Middle frontal gyrus (tissue), 1 donor: ENCODE data around the gene CBFA2T3.

Experiments used
- DNase-seq: peaks from one replicate; pipeline ENCODE4 v3.0.0-alpha.2; 2015; ENCODE audit warnings: low spot score; ENCODE audit errors: extremely low spot score

CBFA2T3 gene

DNA sequence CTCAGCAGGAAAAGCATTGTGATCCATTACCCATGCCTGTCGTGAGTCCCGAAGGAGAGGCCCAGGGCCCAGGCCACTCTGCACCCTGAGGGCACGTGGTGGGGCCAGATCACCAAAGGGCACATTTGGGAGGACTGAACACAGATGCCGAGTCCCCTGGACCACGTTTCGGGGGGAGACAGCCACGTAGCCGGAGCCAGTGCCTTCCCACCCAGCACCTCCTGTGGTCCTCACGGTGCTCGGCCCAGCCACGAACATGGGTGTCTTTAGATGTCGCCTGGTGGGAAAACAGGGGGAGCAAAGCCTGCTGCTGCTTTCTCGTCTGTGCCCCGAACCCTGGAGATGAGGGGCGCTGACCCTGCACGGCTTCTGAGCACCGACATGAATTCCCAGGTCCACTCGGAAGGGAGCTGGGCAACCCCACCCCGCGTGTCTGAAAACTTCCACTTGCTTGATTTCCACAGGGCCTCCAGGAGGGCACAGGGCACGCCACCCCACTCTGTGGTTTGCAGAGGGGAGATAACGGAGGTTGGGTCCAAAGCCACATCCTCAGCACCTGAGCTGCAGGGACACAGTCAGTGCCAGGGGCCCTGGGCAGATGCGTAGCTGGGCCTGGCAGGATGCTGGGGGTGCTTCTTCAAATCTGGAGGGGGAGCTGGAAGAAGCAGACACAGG is 14.4 kb downstream of the CBFA2T3 start:
- no peak for DNase-seq

DNA sequence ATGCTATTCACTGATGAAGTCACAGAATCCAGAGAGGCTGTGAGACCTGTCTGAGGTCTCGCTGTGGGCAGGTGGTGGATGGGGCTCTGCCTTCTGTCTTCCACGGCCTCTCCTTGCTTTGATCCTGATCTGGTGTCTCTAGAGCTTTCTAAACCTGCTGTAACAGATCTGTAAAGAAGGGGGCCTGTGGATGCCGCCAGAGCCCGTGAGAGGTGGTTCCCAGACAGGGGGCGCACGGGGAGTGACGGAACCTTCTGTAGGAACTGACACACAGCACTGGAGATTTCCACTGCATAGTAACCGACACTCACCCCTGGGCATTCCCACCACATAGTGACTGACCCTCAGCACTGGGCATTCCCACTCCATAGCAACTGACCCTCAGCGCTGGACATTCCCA is 16.0 kb downstream of the CBFA2T3 start:
- DNase-seq: no peak

DNA sequence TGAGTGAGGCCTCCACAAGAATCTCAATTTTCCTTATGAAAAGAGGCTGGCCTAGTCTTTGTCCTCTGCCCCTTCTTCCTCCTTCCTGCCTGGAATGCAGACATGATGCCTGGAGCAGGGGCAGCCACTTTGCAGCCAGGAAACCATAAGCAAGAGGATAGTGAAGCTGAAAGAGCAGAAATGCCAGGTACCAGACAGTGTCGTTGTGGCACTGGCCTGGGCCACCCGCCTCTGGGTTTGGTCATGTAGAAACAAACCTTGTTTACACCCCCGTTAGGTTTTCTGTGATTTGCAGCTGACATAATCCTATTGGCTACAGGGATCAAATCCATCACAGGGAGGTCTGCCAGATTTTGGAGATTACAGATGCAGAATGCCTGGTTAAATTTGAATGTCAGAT is 16.5 kb downstream of the CBFA2T3 start:
- DNase-seq: no peak

DNA sequence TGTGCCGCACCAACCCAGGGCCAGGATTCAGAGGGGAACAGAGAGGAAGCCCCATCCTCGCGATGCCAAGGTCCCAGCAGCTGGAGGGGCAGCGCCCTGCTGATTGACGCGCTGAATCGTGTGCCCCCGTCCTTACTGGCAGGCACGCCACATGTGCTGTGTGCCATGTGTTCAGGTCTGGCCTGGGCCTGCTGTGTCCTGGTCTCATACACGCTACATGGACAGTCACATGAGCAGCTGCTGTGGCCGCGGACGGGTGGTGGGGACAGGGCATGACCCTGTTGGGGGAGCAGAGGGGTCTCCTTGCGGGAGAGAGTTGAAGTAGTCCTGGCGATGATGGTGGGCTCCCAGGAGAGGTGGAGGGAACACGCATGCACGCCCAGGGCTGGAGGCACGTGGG is 18.0 kb downstream of the CBFA2T3 start:
- DNase-seq: no peak

DNA sequence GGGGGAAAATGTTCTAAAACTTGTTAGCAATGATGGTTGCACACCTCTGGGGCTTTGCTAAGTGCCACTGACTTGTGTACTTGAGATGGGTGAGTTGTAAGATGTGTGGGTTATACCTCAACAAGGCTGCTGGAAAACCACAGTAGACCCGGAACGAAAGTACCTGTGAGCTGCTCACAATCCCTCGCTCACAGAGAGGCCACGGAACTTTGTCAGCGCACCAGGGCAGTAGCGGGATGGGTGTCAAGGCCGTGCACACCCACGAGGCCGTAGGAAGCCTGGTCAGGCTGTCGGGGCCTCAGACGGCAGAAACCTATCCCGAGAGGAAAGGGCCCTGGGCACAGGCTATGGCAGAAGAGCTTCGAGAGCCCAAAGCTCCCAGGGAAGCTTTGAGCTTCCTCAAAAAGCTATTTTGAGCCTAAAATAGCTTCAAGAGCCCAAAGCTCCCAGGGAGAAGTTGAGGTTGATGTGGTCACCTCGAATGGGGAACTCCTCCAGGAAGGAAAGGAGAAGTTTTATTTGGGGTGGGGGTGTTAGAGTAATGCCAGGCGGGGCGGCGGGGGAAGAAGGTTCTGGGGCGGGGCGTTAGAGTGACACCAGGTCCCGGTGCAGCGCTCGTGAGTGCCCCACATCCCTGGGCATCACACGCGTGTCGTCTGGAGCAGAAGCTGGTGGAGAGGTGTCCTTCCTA is 19.0 kb downstream of the CBFA2T3 start:
- no peak for DNase-seq

DNA sequence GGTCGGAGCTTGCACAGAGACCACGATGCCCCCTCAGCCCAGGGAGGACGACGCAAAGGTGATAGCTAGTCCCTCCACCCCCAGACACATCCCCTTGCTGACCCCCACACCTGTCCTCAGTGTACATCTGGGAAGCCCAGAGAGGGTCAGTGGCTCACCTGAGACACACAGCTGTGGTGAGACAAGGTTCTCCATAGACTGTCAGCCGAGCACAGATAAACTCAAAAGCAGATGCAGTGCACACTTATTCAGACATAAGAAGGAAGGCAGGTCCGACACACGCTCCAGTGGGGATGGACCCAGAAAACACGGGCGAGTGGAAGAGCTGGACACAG is 19.6 kb downstream of the CBFA2T3 start:
- DNase-seq: no peak

DNA sequence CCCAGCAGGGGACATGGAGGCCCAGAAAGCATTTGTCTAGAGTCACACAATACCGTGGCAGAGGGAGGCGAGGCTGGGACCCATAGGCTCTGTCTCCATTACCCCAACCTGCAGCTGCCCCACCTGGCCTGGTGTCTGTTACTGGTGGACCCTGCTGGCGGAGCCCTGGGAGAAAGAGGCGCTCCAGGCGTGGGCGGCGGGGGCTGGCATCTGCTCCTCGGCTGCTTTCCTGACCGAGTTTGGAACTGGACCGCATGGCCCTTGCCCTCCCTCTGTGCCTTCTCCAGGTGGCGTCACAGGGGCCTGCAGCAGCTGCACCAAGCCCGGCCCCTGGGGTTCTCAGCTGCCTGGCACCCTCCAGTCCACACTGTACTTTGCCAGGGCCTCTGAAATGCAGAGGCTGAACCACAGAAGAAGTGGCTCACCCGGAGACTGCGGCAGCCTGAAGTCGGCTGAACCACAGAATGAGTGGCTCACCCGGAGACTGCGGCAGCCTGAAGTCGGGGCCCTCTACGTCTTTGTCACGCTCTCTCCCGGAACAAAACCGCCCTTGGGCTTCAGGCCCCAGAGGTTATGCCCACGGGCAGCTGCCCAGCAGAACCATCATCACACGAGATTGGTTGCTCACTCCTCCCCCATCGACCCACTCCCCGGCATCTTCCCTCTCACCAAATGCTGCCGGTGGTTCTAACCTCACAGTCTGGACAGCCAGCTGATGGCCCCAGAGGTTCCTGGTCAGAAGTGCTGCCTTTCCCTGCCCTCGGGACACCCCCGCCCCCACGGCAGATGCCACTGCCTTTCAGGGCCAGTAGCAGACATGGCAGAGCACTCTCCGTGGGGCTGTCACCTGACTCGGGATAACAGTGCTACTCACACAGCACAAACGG is 20.2 kb downstream of the CBFA2T3 start:
- DNase-seq: no peak

DNA sequence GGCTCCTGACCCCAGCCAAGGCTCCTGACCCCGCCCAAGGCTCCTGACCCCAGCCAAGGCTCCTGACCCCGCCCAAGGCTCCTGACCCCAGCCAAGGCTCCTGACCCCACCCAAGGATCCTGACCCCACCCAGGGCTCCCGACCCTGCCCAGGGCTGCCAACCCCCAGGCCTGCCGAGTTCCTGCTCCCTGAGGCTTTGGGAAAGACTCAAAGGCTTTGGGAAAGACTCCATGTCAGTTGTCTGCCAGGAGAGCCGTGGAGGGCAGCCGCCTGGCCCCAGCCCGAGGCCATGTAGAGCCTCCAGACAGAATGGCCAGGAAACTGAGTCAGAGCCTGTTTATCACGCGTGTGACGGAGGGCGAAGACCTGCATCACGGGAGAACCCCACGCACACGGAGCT is 21.1 kb downstream of the CBFA2T3 start:
- no peak for DNase-seq

DNA sequence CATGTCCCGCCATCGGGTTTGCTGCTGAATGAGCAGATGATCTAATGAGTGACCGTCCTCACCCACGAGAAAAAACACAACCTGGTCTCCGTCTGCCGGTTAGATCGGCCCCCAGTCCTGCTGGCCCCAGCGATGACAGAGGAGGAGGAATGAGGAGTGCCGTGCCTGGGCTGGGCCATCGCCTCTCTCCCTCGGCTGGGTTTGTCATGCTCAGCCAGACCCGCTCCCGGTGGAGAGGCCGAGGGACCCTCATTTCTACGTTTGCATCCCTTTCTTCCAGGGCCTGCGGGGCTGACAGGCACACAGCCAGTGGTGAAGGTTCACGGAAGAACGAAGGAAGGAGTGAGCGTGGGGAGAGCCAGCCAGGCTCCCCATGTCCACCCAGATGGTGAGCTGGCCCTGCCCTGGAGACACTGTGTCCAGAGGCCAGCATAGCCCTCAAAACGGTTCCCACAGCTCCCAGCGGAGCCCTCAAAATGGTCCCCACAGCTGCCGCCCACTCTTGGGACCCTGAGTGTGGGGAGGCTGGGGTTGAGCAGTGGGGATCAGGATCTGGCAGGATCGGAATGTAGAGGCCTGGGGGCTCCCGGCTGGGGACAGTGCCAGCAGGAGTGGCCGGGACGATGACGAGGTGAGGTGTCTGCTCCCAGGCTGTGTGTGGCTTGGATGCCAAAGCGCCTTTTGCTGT is 23.9 kb downstream of the CBFA2T3 start:
- DNase-seq: no peak

DNA sequence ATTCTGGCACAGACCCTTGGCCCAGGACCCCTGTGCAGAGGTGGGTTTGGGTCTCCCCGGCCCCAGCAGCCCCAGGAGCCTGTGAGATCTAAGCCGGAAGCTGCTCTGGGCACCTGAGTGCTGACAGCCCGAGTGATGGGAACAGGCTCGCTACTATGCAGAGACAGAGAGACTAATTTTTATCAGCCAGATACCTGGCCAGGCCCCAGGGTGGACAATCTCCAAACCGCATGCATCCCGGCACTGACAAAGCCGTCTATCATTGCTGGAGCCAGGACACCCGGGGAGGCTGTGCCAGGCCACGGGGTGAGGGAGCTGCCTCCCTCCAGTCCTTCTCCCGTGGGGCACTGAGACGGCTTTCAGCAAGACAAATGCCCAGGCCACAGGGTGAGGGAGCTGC is 25.0 kb downstream of the CBFA2T3 start:
- DNase-seq: no peak

DNA sequence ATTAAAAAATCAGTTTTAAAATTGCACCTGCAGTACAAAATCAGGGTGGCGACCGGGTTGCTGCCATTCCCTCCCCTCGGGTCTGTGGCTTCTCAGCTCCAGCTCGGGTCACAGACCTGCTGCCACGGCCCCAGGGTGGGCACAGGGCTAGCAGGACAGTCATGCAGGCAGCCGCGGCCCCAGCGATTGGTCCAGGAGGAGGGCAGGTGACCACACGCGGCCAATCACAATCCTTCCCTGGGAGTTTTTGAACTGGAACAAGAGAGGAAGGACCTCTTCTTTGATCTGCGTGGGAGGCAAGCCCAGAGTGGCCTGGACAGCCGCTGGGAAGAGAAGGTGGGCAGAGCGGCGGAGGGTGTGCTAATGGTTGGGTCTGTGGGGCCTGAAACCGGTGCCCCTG is 25.5 kb downstream of the CBFA2T3 start:
- no peak for DNase-seq

DNA sequence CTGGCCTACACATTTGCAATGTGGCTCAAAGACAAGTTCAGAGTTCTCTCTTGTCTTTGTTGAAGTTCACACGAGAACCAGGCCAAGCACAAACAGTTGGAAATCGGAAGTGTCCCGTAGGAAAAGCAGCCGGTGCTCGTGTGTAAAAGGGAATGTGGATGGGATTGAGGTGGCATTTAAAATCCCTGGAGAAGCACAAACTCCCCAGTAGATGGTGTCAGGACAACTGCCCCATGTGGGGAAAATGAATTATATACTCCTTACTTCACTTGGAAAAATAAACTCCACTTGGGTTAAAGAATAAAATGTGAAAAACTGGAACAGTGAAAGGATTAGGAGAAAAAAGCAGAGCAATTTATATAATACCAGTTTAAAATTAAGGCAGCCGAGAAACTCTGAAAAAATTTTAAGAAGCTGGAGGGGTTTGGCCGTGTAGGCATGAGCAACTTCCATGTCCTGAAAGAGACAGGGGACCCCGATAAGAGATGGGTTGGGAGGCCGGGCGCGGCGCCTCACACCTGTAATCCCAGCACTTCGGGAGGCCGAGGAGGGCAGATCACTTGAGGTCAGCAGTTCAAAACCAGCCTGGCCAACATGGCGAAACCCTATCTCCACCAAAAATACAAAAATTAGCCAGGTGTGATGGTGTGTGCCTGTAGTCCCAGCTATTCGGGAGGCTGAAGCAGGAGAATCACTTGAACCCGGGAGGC is 28.1 kb downstream of the CBFA2T3 start:
- DNase-seq: no peak

DNA sequence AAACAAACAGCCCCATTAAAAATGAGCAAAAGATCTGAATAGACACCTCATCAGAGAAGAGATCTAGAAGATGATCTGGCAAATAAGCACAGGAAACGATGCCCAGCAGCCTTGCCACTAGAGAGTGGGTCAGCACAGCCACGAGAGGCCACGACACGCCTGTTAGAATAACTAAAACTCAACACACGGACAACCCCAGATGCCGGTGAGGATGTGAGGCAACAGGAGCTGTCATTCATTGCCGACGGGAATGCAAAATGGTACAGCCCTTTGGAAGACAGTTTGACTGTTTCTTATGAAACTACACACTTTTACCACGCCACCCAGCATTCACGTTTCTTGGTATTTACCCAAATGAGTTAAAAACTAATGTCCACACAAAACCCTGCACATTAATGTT is 31.5 kb downstream of the CBFA2T3 start:
- DNase-seq: no peak

DNA sequence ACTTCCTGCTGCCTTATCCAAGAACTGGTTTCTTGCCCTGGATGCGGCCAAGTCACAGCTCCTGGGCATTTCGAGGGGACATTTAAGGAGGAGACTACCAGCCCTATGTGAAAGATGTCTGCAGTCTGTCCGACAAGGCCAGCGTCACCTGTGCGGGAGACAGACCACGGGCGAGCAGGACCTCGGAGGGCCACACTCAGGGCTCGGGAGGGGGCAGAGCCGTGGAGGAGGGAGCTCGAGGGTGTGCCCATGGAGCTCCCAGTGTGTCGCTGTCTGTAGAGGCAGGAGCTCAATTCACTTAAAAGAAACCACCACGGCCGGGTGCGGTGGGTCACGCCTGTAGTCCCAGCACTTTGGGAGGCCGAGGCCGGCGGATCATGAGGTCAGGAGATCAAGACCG is 33.3 kb downstream of the CBFA2T3 start:
- no peak for DNase-seq

DNA sequence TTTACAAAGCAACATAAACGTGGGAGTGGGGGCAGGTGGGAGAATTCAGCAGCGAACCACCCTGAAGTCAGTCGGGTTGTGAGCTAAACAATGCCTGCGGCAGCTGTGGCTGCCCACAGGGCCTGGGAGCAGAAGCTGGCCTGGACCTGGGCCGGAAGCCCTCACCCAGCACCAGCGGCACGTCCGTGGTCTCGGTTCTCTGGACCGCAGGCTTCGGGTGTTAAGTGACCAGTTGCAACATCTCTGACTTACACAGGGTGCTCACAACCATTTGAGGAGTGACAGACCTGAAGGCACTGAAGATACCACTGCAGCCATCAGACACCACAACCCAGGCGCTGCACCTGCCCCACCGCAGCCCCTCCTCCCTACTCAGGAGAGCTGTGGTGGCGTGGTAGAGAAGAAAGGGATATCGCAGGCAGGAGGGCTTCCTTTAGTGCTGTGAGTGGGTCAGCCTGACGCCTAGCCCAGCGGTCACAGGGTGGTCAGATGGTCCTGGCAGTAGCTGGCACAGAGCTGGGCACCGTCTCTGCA is 33.8 kb downstream of the CBFA2T3 start:
- DNase-seq: no peak

DNA sequence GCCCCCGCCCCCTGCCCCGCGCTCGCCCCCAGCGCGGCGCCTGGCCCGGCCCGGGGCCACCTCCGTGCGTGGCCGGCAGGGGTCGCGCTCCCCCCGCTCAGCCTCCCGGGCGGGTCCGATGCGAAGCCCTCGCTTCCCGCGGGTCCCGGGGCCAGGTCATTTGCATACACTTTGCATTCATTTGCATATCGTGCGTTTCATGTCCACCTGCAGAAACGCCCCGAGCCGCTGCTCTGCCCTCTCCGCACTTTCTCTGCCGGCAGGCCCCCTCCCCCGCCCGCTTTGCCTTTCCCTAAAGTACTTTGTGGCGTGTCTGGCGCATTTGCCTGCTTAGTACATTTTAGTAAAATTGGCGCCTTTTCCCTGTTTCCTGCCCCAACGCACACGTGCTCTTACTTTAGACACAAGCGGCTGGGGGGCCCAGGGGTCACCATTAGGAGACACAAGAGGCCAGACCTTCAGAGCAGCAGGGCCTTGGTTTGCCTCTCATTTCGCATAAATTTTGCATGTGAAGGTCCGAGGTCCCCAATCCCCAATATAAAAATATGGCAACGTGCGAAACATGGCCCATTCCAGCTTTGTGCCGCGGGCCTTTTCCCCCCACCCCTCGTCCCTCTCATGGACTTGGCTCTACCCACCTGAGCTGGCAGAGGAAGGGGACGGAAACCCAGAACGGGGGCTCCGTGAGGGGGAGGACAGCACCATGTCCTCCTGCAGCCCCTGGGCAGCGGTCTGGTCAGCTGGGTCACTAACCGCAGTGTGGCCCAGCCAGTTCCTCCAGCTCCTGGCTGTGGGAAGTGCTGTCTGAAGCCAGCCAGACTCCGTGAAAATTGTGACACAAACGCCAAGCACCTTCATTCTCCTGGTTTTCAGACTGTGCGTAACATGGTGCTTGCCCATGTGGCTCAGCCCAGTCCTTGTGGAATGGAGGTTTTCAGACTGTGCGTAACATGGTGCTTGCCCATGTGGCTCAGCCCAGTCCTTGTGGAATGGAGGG is 34.8 kb downstream of the CBFA2T3 start:
- no peak for DNase-seq

DNA sequence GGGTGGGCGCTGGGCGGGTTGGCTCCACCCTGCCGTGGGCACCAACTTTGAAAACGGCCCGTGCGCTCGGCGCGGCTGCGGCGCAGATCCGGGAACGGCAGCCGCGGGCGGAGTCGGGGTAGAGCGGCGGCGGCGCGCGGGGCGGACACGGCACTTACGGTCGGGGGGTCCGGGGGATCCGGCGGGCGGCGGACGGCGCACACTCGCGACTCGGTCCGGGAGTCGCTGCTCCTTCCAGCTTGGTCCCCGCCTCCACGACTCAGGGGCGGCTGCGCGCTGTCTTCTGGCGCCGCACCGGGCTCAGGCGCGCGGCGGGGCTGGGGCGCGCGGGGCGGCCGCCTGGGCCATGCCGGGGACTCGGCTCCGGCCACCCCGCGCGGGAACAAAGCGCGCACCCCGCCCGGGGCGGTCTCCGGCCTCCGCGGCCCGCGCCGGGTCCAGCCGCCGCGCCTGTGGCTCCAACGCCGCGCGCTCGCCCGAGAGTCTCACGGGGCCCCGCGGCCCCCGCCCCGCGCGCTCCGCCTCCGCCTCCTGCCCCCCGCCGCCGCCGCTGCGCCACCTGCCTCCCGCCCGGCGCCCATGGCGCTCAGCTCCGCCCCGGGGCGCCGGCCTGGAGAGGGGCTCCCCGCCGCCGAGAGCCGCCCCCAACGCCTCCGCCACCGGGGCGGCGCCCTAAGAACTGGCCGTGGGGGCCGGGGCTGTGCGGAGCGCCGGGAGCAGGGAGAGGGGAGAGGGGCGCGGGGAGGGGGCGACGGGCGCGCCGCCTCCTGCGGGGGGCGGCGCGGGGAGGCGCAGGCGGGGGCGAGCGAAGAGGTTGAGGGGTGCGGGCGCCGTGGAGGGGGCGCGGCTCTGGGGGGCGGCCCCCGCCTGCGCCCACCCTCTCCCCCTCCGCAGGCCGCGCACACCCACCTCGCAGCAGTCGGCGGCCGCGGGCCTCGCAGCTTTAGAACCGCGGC is 35.9 kb downstream of the CBFA2T3 start:
- no peak for DNase-seq
